Nephron progenitor cell (in vitro differentiated cells): ENCODE measurements around the gene CAB39L.

Experiments used
- DNase-seq: peaks from one replicate; pipeline ENCODE4 v3.0.0; 2021
- H3K27ac Mint-ChIP-seq: 2 replicates; pipeline ENCODE4 v1.8.0; 2021; ENCODE audit warnings: mild to moderate bottlenecking, moderate library complexity, mixed read lengths
- H3K27me3 Mint-ChIP-seq: 2 replicates; pipeline ENCODE4 v1.8.0; 2021; ENCODE audit warnings: mild to moderate bottlenecking, low read depth, mixed read lengths; ENCODE audit not compliant: poor library complexity
- H3K36me3 Mint-ChIP-seq: 2 replicates; pipeline ENCODE4 v1.8.0; 2021; ENCODE audit warnings: low read depth, mixed read lengths
- H3K4me1 Mint-ChIP-seq: 2 replicates; pipeline ENCODE4 v1.8.0; 2021; ENCODE audit warnings: mixed read lengths
- H3K4me3 Mint-ChIP-seq: 2 replicates; pipeline ENCODE4 v1.8.0; 2021; ENCODE audit warnings: mild to moderate bottlenecking, moderate library complexity, mixed read lengths
- H3K9me3 Mint-ChIP-seq: 2 replicates; pipeline ENCODE4 v1.8.0; 2021; ENCODE audit warnings: mild to moderate bottlenecking, moderate library complexity, mixed read lengths
- TF ChIP-seq, protein P1 (sequence below): fragments of 200-600 bp; sonication (generic); IDR thresholded peaks from 2 replicates; pipeline ENCODE4 v1.5.0; 2021; ENCODE audit warnings: antibody characterized with exemption

CAB39L gene

DNA sequence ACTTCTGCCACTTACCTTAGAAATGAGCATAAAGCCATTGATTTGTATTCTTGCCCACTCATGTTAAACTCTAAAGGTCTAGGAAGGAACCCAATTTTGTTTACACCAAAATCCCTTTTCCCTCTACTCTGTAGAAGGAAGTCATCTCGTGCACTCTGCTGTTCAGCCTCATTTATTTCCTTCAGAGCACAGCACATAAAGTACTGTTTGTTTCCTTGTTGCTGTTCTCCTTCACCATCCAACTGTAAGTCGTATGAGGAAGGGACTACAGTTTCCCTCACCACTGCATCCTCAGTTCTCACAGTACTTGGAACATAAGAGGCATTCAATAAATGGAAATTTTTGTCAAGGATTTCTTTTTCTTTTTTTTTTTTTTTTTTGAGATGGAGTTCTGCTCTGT lies 171.6 kb downstream of the CAB39L start:
- Mint-ChIP-seq H3K27ac (no peak overlapping the region), H3K27me3 (no peaks in the 10 kb centered on the region), H3K9me3 (no peaks in the 10 kb centered on the region), H3K4me3 (no peak overlapping the region), H3K36me3 (peaks cover 8% of the 10 kb centered on the region), H3K4me1 (no peaks in the 10 kb centered on the region)
- DNase-seq: no peak
- TF ChIP-seq, protein P1, sequence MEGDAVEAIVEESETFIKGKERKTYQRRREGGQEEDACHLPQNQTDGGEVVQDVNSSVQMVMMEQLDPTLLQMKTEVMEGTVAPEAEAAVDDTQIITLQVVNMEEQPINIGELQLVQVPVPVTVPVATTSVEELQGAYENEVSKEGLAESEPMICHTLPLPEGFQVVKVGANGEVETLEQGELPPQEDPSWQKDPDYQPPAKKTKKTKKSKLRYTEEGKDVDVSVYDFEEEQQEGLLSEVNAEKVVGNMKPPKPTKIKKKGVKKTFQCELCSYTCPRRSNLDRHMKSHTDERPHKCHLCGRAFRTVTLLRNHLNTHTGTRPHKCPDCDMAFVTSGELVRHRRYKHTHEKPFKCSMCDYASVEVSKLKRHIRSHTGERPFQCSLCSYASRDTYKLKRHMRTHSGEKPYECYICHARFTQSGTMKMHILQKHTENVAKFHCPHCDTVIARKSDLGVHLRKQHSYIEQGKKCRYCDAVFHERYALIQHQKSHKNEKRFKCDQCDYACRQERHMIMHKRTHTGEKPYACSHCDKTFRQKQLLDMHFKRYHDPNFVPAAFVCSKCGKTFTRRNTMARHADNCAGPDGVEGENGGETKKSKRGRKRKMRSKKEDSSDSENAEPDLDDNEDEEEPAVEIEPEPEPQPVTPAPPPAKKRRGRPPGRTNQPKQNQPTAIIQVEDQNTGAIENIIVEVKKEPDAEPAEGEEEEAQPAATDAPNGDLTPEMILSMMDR: no peak

DNA sequence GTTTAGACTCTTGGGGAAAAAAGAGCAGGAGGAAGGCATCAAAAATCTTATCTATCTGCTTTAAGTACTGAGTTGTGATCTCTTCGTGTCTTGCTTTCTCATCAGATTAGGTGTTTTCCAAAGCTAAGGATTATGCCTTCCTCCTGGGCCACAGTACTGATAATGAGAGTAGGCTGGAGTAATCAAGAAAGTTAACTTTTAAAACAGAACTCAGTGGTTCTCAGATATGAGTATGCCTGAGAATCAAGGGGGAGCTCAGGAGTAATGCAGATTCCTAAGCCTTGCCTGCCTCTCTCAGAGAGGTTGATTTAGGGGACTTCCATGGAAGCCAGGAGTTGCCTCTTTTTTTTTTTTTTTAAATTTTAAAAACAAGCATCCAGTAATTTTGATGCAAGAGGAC lies 172.6 kb downstream of the CAB39L start:
- DNase-seq: no peak

DNA sequence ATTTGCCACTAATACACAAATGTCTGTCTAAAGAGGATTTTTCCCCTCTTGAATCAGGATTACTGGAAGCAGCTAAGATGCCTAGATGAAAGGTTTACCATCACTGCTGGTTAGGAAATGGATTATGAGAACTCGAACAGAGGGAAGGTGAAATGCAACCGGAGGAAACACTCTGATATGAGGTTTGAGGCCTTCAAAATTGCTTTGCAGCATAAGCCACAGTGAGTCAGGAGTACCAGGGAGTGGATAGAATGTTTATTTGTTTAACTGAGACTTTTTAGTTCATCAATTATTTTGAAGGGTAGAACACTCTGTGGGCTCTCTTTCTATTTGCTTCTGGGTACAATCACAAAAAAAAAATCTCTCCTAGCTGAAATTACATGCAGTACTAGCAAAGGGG lies 178.0 kb downstream of the CAB39L start:
- TF ChIP-seq, protein P1: no peak
- Mint-ChIP-seq H3K27me3 (no peaks in the 10 kb centered on the region), H3K4me3 (no peak overlapping the region), H3K36me3 (peaks cover 17% of the 10 kb centered on the region), H3K4me1 (peaks cover 7% of the 10 kb centered on the region), H3K9me3 (no peaks in the 10 kb centered on the region), H3K27ac (no peak overlapping the region)
- DNase-seq: no peak

More for the DNA sequence above, 172.6 kb downstream of the CAB39L start:
- H3K9me3 Mint-ChIP-seq: no peaks in the 10 kb centered on the region
- H3K4me3 Mint-ChIP-seq: no peak overlapping the region
- no peaks in the 10 kb centered on the region for H3K27me3 Mint-ChIP-seq
- TF ChIP-seq, protein P1: no peak
- no peak overlapping the region for H3K27ac Mint-ChIP-seq
- H3K4me1 Mint-ChIP-seq: no peaks in the 10 kb centered on the region
- peaks cover 8% of the 10 kb centered on the region for H3K36me3 Mint-ChIP-seq

DNA sequence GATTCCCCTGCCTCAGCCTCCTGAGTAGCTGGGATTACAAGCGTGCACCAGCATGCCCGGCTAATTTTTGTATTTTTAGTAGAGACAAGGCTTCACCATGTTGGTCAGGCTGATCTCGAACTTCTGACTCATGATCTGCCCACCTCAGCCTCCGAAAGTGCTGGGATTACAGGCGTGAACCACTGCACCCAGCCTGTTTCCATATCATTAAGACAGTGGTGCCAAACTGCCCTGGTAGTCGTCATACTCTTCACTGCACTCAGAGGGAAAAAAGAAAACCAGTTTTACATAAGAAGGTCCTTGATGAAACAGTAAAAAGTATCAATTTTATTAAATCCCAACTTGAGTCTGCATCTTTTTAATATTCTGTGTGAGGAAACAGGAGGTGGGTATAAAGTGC lies 181.2 kb downstream of the CAB39L start:
- H3K36me3 Mint-ChIP-seq: peaks cover 23% of the 10 kb centered on the region
- no peak for DNase-seq
- no peak overlapping the region for H3K27ac Mint-ChIP-seq
- H3K27me3 Mint-ChIP-seq: no peaks in the 10 kb centered on the region
- peaks cover 7% of the 10 kb centered on the region for H3K4me1 Mint-ChIP-seq
- TF ChIP-seq, protein P1: no peak
- no peak overlapping the region for H3K4me3 Mint-ChIP-seq
- no peaks in the 10 kb centered on the region for H3K9me3 Mint-ChIP-seq

DNA sequence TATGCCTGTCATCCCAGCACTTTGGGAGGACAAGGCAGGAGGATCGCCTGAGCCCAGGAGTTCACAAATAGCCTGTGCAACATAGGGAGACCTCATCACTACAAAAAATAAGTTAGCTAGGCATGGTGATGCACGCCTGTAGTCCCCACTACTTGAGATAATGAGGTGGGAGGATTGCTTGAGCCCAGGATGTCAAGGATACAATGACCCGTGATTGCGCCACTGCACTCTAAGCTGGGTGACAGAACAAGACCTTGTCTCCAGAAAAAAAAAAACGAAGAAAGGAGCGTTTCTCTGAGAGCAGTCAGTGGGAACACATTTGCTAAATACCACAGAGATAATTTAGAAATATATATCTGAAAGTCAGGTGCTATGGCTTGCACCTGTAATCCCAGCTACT lies 184.3 kb downstream of the CAB39L start:
- TF ChIP-seq, protein P1: no peak
- H3K36me3 Mint-ChIP-seq: peaks cover 43% of the 10 kb centered on the region
- no peak overlapping the region for H3K27ac Mint-ChIP-seq
- DNase-seq: no peak
- H3K4me3 Mint-ChIP-seq: no peak overlapping the region
- no peaks in the 10 kb centered on the region for H3K27me3 Mint-ChIP-seq
- no peaks in the 10 kb centered on the region for H3K9me3 Mint-ChIP-seq
- H3K4me1 Mint-ChIP-seq: no peaks in the 10 kb centered on the region
